AG04449 (cell line): ENCODE measurements around the gene OR5K3.
"Not testable (repeated sequence)": the region's sequence is repeated elsewhere in the genome, so short reads cannot be mapped to it uniquely, and the experiment has no call there.

Experiments used
- CTCF ChIA-PET: fragments of 350-600 bp; formaldehyde crosslinking; extraction: SDS; loops from one replicate; lab custom pipeline; 2021; ENCODE audit warnings: antibody characterized with exemption; lab: Yijun Ruan, JAX
- POLR2A ChIA-PET: fragments of 400-600, 350-600 bp; formaldehyde crosslinking; extraction: SDS; loops from one replicate; lab custom pipeline; 2020; ENCODE audit warnings: antibody characterized with exemption, inconsistent platforms; lab: Yijun Ruan, JAX
- DNase-seq: peaks from one replicate; pipeline ENCODE4 v3.0.0-alpha.2; 2010; ENCODE audit warnings: low read depth, low spot score
- H3K4me3 ChIP-seq: 2 replicates; pipeline ENCODE4 v1.5.1; 2011; ENCODE audit warnings: low read depth, mild to moderate bottlenecking, control low read depth, low read length
- CTCF ChIP-seq: IDR thresholded peaks from one replicate; pipeline ENCODE4 v1.5.1; 2011; ENCODE audit warnings: mild to moderate bottlenecking, moderate library complexity, low read length, control low read depth, inconsistent platforms; ENCODE audit not compliant: insufficient read depth; ENCODE audit errors: missing control alignments

The OR5K3 gene

GRCh38 chr3:98372445-98372844, 18.0 kb upstream of the OR5K3 start:
- H3K4me3 ChIP-seq = no peak overlapping the region
- ChIA-PET POLR2A (no interaction called here), CTCF (no interaction called here)
- DNase-seq = no peak
- no peak for TF ChIP-seq CTCF

GRCh38 chr3:98376631-98377030, 13.8 kb upstream of the OR5K3 start:
- ChIA-PET CTCF (no interaction called here), POLR2A (no interaction called here)
- no peak for TF ChIP-seq CTCF
- no peak for DNase-seq
- H3K4me3 ChIP-seq = no peak overlapping the region

- ChIA-PET CTCF (no interaction called here), POLR2A (no interaction called here)
- no peak overlapping the region for H3K4me3 ChIP-seq
- DNase-seq = no peak
- TF ChIP-seq CTCF = no peak
Observed at GRCh38 chr3:98388147-98388546, 2.3 kb upstream of the OR5K3 start.

- ChIA-PET POLR2A (no interaction called here), CTCF (no interaction called here)
- H3K4me3 ChIP-seq = no peak overlapping the region
- TF ChIP-seq CTCF = no peak
- no peak for DNase-seq
Observed at GRCh38 chr3:98395101-98395500, 4.6 kb downstream of the OR5K3 start.

- POLR2A ChIA-PET, H3K4me3 ChIP-seq, DNase-seq, CTCF ChIA-PET: not testable (repeated sequence)
Observed at GRCh38 chr3:98396482-98396881, 6.0 kb downstream of the OR5K3 start.

- CTCF ChIA-PET = no interaction called here
- H3K4me3 ChIP-seq = no peak overlapping the region
- POLR2A ChIA-PET = no interaction called here
- no peak for TF ChIP-seq CTCF
- no peak for DNase-seq
Observed at GRCh38 chr3:98398513-98398912, 8.0 kb downstream of the OR5K3 start.

- ChIA-PET POLR2A (no interaction called here), CTCF (no interaction called here)
- H3K4me3 ChIP-seq = no peak overlapping the region
- no peak for DNase-seq
- no peak for TF ChIP-seq CTCF
Observed at GRCh38 chr3:98402507-98402906, 12.0 kb downstream of the OR5K3 start.
